T47D (cell line): Measurements from ENCODE around the gene PCNX1.
"Not testable (repeated sequence)": the region's sequence is repeated elsewhere in the genome, so short reads cannot be mapped to it uniquely, and the experiment has no call there.

Experiments
- DNase-seq, 2 experiments: peaks; one replicate each; pipeline versions ENCODE4 v3.0.0 to v3.0.0-alpha.2; 2011 to 2012; ENCODE audit warnings: low read depth in 1 of 2, low spot score in 1 of 2
- JUND ChIP-seq: IDR thresholded peaks from 2 replicates; pipeline ENCODE4 v1.6.1; 2012; ENCODE audit warnings: low read depth
- in situ Hi-C: cut with HindIII; loops from 2 replicates; pipeline ENCODE4 v1.10.0; 2016; ENCODE audit warnings: low sequenced_read_pairs, low pct_unique_long_range_greater_than_20kb

Gene PCNX1

DNA sequence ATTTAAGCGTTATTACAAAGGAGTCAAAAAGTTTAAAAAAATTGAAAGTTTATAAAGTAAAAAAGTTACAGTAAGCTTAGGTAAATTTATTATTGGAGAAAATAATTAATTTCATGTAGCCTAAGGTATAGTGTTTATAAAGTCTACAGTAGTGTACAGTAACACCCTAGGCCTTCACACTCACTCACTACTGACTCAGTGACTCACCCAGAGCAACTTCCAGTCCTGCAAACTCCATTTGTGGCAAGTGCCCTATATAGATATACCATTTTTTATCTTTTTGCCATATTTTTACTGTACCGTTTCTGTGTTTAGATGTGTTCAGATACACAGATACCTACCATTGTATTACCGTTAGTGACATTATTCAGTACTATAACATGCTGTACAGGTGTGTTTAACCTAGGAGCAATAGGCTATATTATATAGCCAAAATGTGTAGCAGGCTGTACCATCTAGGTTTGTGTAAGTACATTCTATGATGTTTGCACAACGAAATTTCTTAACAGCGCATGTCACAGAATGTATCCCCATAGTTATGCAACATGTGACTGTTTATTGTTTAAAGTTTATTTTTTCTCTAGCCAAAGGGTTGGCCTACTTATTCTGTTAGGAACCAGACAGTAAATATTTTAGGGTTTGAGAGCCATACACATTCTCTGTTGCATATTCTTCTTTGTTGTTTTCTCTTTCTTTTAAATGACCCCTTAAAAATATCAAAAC is 155.5 kb downstream of the PCNX1 start:
- DNase-seq, result no peak
- TF ChIP-seq JUND, result no peak
- in situ Hi-C loops, result no loop called here

DNA sequence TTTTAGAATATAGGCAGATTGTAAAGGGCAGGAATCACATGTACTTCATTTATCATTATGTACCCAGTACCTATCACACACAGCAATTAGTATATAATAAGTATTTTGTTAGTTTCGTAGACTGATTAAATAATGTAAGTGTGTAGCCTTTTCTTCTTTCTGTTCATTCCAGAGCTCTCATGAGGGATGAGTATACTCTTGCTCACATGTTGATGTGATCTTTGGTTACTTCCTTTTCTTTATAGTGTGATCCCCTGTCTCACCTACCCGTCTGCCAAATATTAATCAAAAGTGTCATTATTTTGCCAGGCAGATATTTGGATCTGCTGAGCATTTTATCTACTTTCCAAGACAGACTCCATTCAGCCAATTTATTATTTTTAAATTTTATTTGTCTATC is 156.1 kb downstream of the PCNX1 start:
- TF ChIP-seq JUND, result no peak
- DNase-seq, result no peak
- in situ Hi-C loops, result no loop called here

DNA sequence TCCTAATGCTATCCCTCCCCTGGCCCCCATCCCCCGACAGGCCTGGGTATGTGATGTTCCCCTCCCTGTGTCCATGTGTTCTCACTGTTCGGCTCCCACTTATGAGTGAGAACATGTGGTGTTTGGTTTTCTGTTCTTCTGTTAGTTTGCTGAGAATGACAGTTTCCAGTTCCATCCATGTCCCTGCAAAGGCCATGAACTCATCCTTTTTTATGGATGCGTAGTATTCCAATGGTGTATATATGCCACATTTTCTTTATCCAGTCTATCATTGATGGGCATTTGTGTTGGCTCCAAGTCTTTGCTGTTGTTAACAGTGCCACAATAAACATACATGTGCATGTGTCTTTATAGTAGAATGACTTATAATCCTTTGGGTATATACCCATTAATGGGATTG is 157.5 kb downstream of the PCNX1 start:
- in situ Hi-C loops, DNase-seq: not testable (repeated sequence)

DNA sequence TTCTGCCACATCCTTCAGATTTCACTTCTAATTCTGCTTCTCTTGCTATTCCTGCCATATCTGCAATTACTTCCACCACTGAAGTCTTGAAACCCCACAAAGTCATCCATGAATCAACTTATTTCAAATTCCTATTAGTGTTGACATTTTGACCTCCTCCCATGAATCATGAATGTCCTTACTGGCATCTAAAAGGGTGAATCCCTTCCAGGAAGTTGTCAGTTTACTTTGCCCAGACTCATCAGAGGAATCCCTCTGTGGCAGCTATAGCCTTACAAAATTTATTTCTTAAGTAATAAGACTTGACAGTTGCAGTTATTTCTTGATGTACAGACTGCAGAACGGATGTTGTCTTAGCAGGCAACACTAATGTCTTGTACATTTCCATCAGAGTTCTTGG is 162.9 kb downstream of the PCNX1 start:
- DNase-seq, result no peak
- no peak for TF ChIP-seq JUND
- in situ Hi-C loops, result no loop called here

DNA sequence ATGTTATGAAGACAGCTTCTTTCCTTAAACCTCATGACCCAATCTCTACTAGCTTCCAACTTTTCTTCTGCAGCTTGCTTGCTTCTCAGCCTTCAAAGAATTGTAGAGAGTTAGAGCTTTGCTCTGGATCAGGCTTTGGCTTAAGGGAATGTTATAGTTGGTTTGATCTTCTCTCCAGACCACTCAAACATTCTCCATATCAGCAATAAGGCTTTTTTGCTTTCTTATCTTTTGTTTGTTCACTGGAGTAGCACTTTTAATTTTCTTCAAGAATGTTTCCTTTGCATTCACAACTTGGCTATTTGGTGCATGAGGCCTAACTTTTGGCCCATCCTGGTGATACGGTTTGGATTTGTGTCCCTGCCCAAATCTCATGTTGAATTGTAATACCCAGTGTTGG is 163.8 kb downstream of the PCNX1 start:
- TF ChIP-seq JUND, result no peak
- DNase-seq, result no peak
- in situ Hi-C loops, result no loop called here

DNA sequence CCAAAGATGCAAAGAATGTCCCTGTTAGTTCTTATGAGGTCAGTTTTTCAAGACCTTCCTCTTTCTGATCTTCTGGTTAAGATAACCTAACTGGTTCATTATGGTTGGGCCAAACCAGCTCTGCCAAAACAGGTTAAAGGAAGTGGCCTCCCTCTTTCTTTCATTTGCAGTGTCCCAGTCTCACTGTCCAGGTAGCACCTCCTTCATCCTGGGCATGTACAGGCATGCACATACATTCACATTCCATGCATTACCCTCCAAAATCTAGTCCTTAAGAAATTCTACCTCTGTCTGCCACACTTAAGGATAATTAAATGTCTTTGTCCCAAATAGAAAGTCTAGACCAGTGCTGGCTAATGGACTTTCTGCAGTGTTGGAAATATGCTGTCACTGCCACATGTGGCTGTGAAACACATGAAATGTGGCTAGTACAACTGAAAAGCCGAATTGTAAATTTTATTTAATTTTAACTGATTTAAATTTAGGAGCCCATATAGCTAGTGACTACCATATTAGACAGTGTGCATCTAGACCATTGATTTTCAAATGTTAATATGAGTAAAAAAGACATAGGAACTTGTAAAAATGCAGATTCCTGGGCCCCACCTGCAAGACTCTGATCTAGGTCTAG is 169.3 kb downstream of the PCNX1 start:
- in situ Hi-C loops, result no loop called here
- no peak for DNase-seq
- no peak for TF ChIP-seq JUND

DNA sequence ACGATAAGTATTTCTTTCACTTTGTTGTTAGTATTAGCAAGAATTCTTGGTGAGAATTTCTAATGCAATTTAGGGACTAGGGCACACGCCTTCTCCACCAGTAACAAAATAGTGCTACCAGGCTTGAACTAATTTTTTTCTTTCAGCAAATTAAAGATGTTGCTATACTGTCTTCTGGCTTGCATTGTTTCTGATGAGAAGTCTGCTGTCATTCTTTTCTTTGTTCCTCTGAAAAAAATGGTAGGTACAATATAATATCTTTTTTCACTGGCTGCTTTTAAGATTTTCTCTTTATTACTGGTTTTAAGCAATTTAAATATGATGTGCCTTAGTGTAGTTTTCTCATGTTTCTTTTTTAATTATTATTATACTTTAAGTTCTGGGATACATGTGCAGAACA is 171.2 kb downstream of the PCNX1 start:
- TF ChIP-seq JUND, result no peak
- no peak for DNase-seq
- in situ Hi-C loops, result no loop called here

DNA sequence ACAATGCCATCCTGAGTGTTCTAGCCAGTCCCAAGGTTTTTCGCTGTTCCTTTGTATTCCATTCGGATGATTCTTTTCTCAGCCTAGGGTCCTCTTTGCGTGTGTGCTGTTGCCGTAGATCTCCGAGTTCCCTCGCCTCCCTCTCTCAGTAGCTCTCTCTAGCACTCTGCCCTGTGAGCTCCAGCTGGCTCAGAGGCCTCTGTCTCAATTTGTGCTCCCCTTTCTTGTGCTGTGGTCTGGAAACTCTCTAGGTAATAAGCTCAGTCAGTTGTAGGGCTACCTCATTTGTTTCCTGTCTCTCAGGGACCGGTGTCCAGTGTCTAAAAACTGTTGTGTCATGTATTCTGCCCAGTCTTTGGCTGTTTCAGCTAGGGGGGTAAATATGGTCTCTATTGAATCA is 179.3 kb downstream of the PCNX1 start:
- in situ Hi-C loops, result no loop called here
- no peak for DNase-seq
- TF ChIP-seq JUND, result no peak

DNA sequence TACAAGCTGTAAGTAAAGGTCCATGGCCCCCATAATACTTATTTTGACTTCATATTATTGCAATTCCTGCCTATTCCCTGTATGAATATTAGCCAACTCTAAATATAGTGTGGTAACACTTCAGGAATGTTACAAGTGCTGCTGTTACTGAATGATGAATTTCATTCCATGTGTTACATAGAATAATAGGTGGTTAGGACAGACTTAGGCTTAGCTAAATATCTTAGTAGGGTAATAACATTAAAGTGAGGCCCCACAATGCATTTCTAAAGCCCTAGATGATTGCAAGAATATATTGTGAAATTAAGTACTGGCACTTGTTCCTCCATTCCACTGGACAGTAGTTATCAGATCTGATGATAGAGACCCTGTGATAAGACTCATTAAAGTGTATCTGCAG is 182.7 kb downstream of the PCNX1 start:
- no peak for DNase-seq
- TF ChIP-seq JUND, result no peak
- in situ Hi-C loops, result no loop called here

DNA sequence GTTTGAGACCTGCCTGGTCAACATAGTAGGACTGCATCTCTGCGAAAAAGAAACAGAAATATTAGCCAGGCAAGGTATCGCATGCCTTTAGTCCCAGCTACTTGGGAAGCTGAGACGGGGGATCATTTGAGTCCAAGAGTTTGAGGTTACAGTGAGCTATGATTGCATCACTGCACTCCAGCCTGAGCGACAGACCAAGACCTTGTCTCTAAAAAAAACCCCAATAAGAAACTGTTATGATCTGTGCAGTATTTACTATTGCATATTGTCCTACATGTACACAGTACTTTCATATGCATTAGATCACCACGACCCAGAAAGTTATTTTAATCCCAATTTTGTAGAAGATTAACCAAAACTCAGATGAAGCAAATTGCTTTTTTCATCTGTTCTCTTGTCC is 187.5 kb downstream of the PCNX1 start:
- TF ChIP-seq JUND, result no peak
- no peak for DNase-seq
- in situ Hi-C loops, result no loop called here

DNA sequence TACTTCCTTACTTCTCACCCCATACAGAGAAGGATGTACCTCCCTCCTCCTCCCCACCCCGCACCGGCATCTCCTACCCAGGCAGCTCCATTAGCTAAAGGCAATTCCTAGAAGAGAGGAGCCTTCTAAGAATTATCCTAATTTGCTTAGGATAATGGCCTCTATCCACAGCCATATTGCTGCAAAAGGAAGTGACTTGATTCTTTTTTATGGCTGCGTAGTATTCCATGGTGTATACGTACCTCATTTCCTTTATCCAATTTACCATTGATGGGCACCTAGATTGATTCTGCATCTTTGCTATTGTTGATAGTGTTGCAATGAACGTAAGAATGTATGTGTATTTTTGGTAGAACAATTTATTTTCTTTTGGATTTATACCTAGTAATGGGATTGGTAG is 189.7 kb downstream of the PCNX1 start:
- no peak for DNase-seq
- TF ChIP-seq JUND, result no peak
- in situ Hi-C loops, result no loop called here

DNA sequence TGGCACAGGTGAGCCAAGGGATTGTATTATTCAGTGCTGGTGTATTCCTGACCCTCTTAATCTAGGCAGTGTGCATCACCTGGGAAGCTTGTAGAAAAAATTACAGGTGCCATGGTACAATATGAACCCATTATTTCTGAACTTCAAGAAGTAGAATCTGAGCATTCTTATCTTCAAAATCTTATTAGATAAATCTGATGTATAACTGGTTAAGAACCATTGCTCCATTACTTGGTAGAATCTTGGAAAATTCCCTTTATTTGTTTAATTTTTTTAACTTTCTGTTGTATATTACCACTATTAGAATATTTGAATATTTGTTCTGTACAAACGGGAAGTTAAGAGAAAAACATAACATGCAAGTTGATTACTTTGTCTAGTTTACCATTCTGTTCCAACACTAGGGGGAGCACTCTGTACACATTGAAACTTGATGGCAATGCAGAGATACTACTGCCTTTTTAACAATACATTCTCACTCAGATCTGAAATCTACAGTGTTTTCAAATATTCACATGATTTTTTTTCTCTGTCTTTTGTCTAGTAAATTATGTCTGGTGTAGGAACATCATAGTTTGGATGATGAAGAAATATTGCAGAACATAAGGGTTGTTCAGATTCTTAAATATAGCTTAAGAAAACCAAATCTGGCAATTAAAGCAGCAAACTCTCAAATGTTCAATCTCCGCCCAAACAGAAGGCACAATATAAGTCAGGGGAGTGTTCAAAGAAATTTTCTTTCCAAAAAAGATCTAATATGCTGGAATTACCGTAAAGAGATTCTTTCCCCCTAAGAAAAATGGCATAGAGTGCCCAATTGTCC is 196.6 kb downstream of the PCNX1 start:
- no peak for TF ChIP-seq JUND
- peak; percentile 43 to 79 for DNase-seq
- in situ Hi-C loops, result no loop called here

DNA sequence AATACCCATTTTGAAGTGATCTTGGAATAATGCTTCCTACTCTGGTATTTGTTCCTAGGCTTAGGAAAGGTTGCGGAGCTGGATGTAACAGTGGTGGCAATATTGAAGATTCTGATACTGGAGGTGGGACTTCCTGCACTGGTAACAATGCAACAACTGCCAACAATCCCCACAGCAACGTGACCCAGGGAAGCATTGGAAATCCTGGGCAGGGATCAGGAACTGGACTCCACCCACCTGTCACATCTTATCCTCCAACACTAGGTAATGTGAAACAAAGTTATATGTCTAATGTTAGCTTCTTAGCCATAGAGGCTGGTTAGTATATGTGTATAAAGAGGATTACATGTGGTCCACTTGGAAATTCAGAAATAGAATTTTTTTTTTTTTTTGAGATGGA is 197.9 kb downstream of the PCNX1 start:
- TF ChIP-seq JUND, result no peak
- in situ Hi-C loops, result no loop called here

More for the DNA sequence above, 197.9 kb downstream of the PCNX1 start:
- DNase-seq, result no peak
